Measurements from ENCODE around the gene ZSWIM6. TPM values are rescaled to one million over a fixed set of nuclear protein-coding genes. Genes with fewer than 3 reads are reported as not detected.
A peak's percentile ranks its signal among the peaks of the same experiment; 100 is the strongest.

The ZSWIM6 gene
- total RNA-seq, 2 experiments from 2014 or later: 0.06 to 0.17 TPM

DNA sequence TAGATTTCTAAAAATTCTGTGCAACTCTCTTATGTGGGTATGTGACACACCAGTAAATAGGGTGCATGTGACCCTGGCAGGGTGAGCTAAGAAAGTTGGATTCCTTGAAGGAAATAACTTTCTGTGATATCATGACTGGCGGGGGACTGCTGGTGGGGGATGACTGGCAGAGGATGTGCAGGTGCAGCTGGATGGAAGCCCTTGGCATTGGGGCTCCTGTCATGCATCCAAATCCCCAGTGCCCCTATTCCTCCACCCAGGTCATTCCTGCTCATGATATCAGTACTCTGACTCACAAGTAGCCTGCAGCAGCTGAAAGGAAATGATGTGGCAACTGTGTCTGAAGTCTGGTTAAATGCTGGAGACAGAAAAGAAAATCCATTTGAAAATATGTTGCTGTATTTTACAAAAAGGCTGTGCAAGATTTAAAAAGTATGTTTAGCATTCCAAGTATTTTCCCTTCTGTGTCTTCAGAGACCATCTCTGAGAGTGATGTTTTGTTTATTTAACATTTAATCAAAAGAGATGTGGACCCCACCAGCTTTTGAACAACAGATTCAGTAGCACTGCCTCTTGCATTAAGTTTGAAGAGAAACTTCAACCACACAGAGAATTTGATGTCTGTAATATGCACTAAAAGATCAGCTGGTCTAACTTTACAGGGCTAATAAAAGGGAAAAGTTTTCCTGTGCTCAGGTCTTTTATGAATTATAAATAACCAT, 17.9 kb upstream of the ZSWIM6 start:
- DNase-seq (ENCODE audit: low spot score): no peak
- no peaks in the 10 kb centered on the region for H3K4me1 ChIP-seq (ENCODE audit: insufficient read depth, low read length, poor library complexity, severe bottlenecking)
- H3K4me3 ChIP-seq (ENCODE audit: low read depth, low read length, poor library complexity, severe bottlenecking): no peak overlapping the region
- TF ChIP-seq, protein P1, sequence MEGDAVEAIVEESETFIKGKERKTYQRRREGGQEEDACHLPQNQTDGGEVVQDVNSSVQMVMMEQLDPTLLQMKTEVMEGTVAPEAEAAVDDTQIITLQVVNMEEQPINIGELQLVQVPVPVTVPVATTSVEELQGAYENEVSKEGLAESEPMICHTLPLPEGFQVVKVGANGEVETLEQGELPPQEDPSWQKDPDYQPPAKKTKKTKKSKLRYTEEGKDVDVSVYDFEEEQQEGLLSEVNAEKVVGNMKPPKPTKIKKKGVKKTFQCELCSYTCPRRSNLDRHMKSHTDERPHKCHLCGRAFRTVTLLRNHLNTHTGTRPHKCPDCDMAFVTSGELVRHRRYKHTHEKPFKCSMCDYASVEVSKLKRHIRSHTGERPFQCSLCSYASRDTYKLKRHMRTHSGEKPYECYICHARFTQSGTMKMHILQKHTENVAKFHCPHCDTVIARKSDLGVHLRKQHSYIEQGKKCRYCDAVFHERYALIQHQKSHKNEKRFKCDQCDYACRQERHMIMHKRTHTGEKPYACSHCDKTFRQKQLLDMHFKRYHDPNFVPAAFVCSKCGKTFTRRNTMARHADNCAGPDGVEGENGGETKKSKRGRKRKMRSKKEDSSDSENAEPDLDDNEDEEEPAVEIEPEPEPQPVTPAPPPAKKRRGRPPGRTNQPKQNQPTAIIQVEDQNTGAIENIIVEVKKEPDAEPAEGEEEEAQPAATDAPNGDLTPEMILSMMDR (conservative IDR thresholded peaks at IDR 0.05; ENCODE audit: low read length): no peak
- TF ChIP-seq EZH2phosphoT487 (IDR thresholded peaks at IDR 0.05; ENCODE audit: borderline replicate concordance, low read depth, low read length): no peak
- no peaks in the 10 kb centered on the region for H4K20me1 ChIP-seq (ENCODE audit: insufficient read depth, low read length)
- no peak overlapping the region for H3K4me2 ChIP-seq (ENCODE audit: low read length)
- ChIA-PET POLR2A (interaction anchor here (0.6 kb wide), 1 partner anchor 47 kb away, joined by 3 read pairs; no protein-coding TSS in a partner anchor), CTCF (ENCODE audit: unreplicated experiment) (no interaction called here)
- no peaks in the 10 kb centered on the region for H3K79me2 ChIP-seq (ENCODE audit: insufficient read depth, low read depth, low read length)
- no peaks in the 10 kb centered on the region for H3K36me3 ChIP-seq (ENCODE audit: insufficient read depth, low read length)
- no TSS peak for BruUV-seq (replicated peaks)
- no peaks in the 10 kb centered on the region for H3K9me3 ChIP-seq (ENCODE audit: low read length)
- intact Hi-C loops (cut with micrococcal nuclease; ENCODE audit: unreplicated experiment): no loop called here
- no peak overlapping the region for H3K27ac ChIP-seq (ENCODE audit: low read depth, low read length, poor library complexity, severe bottlenecking)
- no peaks in the 10 kb centered on the region for H3K9me2 ChIP-seq (ENCODE audit: insufficient read depth, low read length)
- H2AFZ ChIP-seq (ENCODE audit: low read length): no peak overlapping the region

DNA sequence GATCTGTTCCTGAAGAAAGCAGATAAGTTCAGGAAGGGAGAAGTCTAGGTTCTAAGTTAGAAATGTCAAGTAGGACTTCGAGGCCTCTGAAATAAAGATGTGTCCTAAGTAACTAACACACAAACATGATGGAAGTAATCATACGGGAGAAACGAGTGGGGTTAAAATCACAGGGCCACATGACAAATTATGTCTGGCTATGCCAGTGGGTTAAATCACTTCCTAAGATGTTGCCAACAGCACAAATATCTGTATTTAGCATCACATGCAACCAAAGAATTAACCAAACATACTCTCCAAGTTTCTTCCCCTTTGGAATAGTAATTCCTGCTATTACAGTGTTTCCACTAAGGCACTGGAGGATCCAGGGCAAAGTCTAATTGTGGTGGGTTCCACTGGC, 13.7 kb upstream of the ZSWIM6 start:
- no peaks in the 10 kb centered on the region for H3K4me1 ChIP-seq (ENCODE audit: insufficient read depth, low read length, poor library complexity, severe bottlenecking)
- H4K20me1 ChIP-seq (ENCODE audit: insufficient read depth, low read length): no peaks in the 10 kb centered on the region
- no peaks in the 10 kb centered on the region for H3K9me3 ChIP-seq (ENCODE audit: low read length)
- DNase-seq (ENCODE audit: low spot score): no peak
- no peak overlapping the region for H2AFZ ChIP-seq (ENCODE audit: low read length)
- no peak overlapping the region for H3K4me3 ChIP-seq (ENCODE audit: low read depth, low read length, poor library complexity, severe bottlenecking)
- no peaks in the 10 kb centered on the region for H3K9me2 ChIP-seq (ENCODE audit: insufficient read depth, low read length)
- POLR2A ChIA-PET: no interaction called here
- no peaks in the 10 kb centered on the region for H3K79me2 ChIP-seq (ENCODE audit: insufficient read depth, low read depth, low read length)
- intact Hi-C loops (cut with micrococcal nuclease; ENCODE audit: unreplicated experiment): no loop called here
- H3K4me2 ChIP-seq (ENCODE audit: low read length): no peak overlapping the region
- CTCF ChIA-PET (ENCODE audit: unreplicated experiment): no interaction called here
- TF ChIP-seq EZH2phosphoT487 (IDR thresholded peaks at IDR 0.05; ENCODE audit: borderline replicate concordance, low read depth, low read length): no peak
- TF ChIP-seq, protein P1 (conservative IDR thresholded peaks at IDR 0.05; ENCODE audit: low read length): no peak
- H3K36me3 ChIP-seq (ENCODE audit: insufficient read depth, low read length): no peaks in the 10 kb centered on the region
- no peak overlapping the region for H3K27ac ChIP-seq (ENCODE audit: low read depth, low read length, poor library complexity, severe bottlenecking)
- BruUV-seq (replicated peaks): no TSS peak

DNA sequence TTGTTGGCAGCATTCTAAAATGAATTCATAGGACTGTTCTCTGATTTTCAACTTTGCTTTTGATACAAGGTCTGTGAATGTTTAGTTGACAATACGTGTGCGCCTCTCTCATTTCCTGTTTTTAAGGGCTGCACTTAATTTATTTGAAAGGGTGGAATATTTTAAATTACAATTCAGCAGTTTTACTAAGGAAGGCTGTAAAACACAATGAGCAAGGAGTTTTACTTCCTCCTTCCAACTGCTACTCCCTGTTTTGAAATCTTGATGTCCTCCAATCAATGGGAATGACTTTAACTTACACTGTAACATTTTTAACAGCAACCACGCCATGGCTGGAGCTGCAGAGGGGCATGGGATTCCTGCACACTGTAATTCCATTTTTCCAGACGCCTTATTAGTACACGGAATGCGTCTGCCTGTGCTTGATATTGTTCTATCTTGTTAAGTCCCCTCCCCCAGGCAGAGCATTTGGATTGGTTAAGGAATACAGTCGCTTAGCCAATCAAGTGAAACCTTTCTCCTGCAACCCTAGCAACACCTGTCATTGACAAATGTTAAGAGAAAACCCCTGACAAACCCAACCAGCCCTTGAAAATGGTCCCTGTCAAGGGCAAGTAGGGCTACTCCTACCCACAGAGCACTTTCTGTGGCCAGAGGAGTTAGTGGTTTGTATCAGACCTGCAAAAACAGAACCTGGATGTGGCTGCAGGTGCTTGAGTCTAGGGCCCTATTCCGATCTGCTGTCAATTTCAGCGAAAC, 12.5 kb upstream of the ZSWIM6 start:
- BruUV-seq (replicated peaks): no TSS peak
- Histone ChIP-seq H3K4me2 (ENCODE audit: low read length) (peak overlapping the region; percentile 24; the same call in 1 of the 2 replicates), H4K20me1 (ENCODE audit: insufficient read depth, low read length) (no peaks in the 10 kb centered on the region), H2AFZ (ENCODE audit: low read length) (peak overlapping the region; percentile 28; the same call in 1 of the 2 replicates), H3K9me2 (ENCODE audit: insufficient read depth, low read length) (no peaks in the 10 kb centered on the region), H3K36me3 (ENCODE audit: insufficient read depth, low read length) (no peaks in the 10 kb centered on the region), H3K4me3 (ENCODE audit: low read depth, low read length, poor library complexity, severe bottlenecking) (no peak overlapping the region), H3K4me1 (ENCODE audit: insufficient read depth, low read length, poor library complexity, severe bottlenecking) (no peaks in the 10 kb centered on the region), H3K27ac (ENCODE audit: low read depth, low read length, poor library complexity, severe bottlenecking) (no peak overlapping the region), H3K79me2 (ENCODE audit: insufficient read depth, low read depth, low read length) (no peaks in the 10 kb centered on the region), H3K9me3 (ENCODE audit: low read length) (no peaks in the 10 kb centered on the region)
- intact Hi-C loops (cut with micrococcal nuclease; ENCODE audit: unreplicated experiment): no loop called here
- peak; percentile 15 for DNase-seq (ENCODE audit: low spot score)
- CTCF ChIA-PET (ENCODE audit: unreplicated experiment): no interaction called here
- POLR2A ChIA-PET: no interaction called here
- TF ChIP-seq EZH2phosphoT487 (IDR thresholded peaks at IDR 0.05; ENCODE audit: borderline replicate concordance, low read depth, low read length): no peak
- TF ChIP-seq, protein P1 (conservative IDR thresholded peaks at IDR 0.05; ENCODE audit: low read length): no peak
